ENCODE measurements around the gene ZNF407.

Gene ZNF407

GRCh38 chr18:74935434-74935833, 337.8 kb downstream of the ZNF407 start:
- Histone ChIP-seq H3K4me3 (ENCODE audit: low read length) (no peak overlapping the region), H3F3A (ENCODE audit: insufficient read depth, low read length) (no peaks in the 10 kb centered on the region), H4K20me1 (ENCODE audit: insufficient read depth, low read length) (no peaks in the 10 kb centered on the region), H3K9me2 (replicated peaks; ENCODE audit: insufficient read depth, low read length) (no peaks in the 10 kb centered on the region), H2AFZ (ENCODE audit: low read length) (no peak overlapping the region), H3K9ac (ENCODE audit: low read length) (no peak overlapping the region), H3K79me2 (ENCODE audit: low read length) (no peaks in the 10 kb centered on the region), H3K4me1 (ENCODE audit: low read length) (no peaks in the 10 kb centered on the region), H3K27me3 (replicated peaks; ENCODE audit: insufficient read depth, low read length) (no peaks in the 10 kb centered on the region), H3K27ac (ENCODE audit: low read length) (no peak overlapping the region), H3K4me2 (ENCODE audit: low read depth, low read length) (no peak overlapping the region), H3K36me3 (replicated peaks; ENCODE audit: insufficient read depth, low read length) (no peaks in the 10 kb centered on the region), H3K9me3 (replicated peaks; ENCODE audit: insufficient read depth, low read length) (no peaks in the 10 kb centered on the region)
- DNase-seq = no peak
- TF ChIP-seq, protein P1, sequence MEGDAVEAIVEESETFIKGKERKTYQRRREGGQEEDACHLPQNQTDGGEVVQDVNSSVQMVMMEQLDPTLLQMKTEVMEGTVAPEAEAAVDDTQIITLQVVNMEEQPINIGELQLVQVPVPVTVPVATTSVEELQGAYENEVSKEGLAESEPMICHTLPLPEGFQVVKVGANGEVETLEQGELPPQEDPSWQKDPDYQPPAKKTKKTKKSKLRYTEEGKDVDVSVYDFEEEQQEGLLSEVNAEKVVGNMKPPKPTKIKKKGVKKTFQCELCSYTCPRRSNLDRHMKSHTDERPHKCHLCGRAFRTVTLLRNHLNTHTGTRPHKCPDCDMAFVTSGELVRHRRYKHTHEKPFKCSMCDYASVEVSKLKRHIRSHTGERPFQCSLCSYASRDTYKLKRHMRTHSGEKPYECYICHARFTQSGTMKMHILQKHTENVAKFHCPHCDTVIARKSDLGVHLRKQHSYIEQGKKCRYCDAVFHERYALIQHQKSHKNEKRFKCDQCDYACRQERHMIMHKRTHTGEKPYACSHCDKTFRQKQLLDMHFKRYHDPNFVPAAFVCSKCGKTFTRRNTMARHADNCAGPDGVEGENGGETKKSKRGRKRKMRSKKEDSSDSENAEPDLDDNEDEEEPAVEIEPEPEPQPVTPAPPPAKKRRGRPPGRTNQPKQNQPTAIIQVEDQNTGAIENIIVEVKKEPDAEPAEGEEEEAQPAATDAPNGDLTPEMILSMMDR (IDR thresholded peaks at IDR 0.05; ENCODE audit: low read length) = no peak
- TF ChIP-seq EZH2phosphoT487 (IDR thresholded peaks at IDR 0.05; ENCODE audit: low read length) (no peak), EZH2 (optimal IDR thresholded peaks at IDR 0.05; ENCODE audit: low read depth, low read length) (no peak)

DNA sequence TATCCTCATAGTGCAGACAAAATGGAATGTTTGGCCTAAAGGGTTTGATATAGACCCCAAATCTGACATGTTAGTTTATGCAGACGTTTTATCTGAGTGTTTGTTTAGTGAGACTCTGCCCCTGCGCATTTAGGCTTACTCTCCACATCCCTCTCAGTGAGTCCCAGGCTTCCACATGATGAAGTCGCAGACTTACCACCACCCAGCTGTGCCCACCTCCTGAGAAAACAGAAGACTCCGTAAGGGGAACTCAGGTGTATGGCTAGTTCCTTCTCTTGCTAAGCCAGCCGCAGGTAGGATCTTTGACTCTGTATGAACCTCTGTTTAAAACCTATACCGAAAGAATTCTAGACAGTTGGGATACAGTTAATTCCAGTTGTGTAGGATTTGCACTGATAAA, 338.7 kb downstream of the ZNF407 start:
- H3K4me3 ChIP-seq (ENCODE audit: low read length) = no peak overlapping the region
- no peaks in the 10 kb centered on the region for H3K4me1 ChIP-seq (ENCODE audit: low read length)
- H3K27ac ChIP-seq (ENCODE audit: low read length) = no peak overlapping the region
- no peak overlapping the region for H2AFZ ChIP-seq (ENCODE audit: low read length)
- no peaks in the 10 kb centered on the region for H3F3A ChIP-seq (ENCODE audit: insufficient read depth, low read length)
- H3K9me3 ChIP-seq (replicated peaks; ENCODE audit: insufficient read depth, low read length) = no peaks in the 10 kb centered on the region
- no peaks in the 10 kb centered on the region for H4K20me1 ChIP-seq (ENCODE audit: insufficient read depth, low read length)
- DNase-seq = no peak
- H3K27me3 ChIP-seq (replicated peaks; ENCODE audit: insufficient read depth, low read length) = no peaks in the 10 kb centered on the region
- no peak overlapping the region for H3K9ac ChIP-seq (ENCODE audit: low read length)
- H3K79me2 ChIP-seq (ENCODE audit: low read length) = no peaks in the 10 kb centered on the region
- H3K9me2 ChIP-seq (replicated peaks; ENCODE audit: insufficient read depth, low read length) = no peaks in the 10 kb centered on the region
- H3K36me3 ChIP-seq (replicated peaks; ENCODE audit: insufficient read depth, low read length) = no peaks in the 10 kb centered on the region
- H3K4me2 ChIP-seq (ENCODE audit: low read depth, low read length) = no peak overlapping the region
- TF ChIP-seq EZH2phosphoT487 (IDR thresholded peaks at IDR 0.05; ENCODE audit: low read length) (no peak), EZH2 (optimal IDR thresholded peaks at IDR 0.05; ENCODE audit: low read depth, low read length) (no peak)
- TF ChIP-seq, protein P1 (IDR thresholded peaks at IDR 0.05; ENCODE audit: low read length) = no peak

DNA sequence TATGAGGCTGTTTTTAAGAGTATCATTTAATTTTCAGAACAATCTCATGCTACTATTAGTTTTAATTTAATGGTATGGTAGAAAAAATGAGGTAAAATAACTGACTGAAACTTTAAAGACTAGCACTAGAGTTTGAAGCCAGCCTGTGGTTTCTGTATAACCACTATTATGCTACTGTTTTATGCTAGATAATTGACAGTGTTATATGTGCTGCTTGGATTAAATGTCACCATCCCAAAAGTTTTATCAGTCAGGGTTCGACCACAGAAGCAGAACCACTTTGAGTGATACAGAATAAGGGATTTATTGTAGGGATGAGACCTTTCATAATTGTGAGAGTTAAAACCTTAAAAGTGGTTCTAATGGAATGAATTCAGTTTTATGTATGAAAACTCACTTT, 339.6 kb downstream of the ZNF407 start:
- H3K4me2 ChIP-seq (ENCODE audit: low read depth, low read length) = no peak overlapping the region
- H2AFZ ChIP-seq (ENCODE audit: low read length) = no peak overlapping the region
- no peak overlapping the region for H3K4me3 ChIP-seq (ENCODE audit: low read length)

More for the DNA sequence above, 339.6 kb downstream of the ZNF407 start:
- Histone ChIP-seq H3K79me2 (ENCODE audit: low read length) (no peaks in the 10 kb centered on the region), H3K9ac (ENCODE audit: low read length) (no peak overlapping the region), H3K27me3 (replicated peaks; ENCODE audit: insufficient read depth, low read length) (no peaks in the 10 kb centered on the region), H3K36me3 (replicated peaks; ENCODE audit: insufficient read depth, low read length) (no peaks in the 10 kb centered on the region), H4K20me1 (ENCODE audit: insufficient read depth, low read length) (no peaks in the 10 kb centered on the region), H3K27ac (ENCODE audit: low read length) (no peak overlapping the region), H3K4me1 (ENCODE audit: low read length) (no peaks in the 10 kb centered on the region), H3K9me3 (replicated peaks; ENCODE audit: insufficient read depth, low read length) (no peaks in the 10 kb centered on the region), H3F3A (ENCODE audit: insufficient read depth, low read length) (no peaks in the 10 kb centered on the region), H3K9me2 (replicated peaks; ENCODE audit: insufficient read depth, low read length) (no peaks in the 10 kb centered on the region)
- TF ChIP-seq, protein P1 (IDR thresholded peaks at IDR 0.05; ENCODE audit: low read length) = no peak
- TF ChIP-seq EZH2 (optimal IDR thresholded peaks at IDR 0.05; ENCODE audit: low read depth, low read length) (no peak), EZH2phosphoT487 (IDR thresholded peaks at IDR 0.05; ENCODE audit: low read length) (no peak)
- DNase-seq = no peak

Measured in MM.1S (cell line).